HEK293 (cell line): ENCODE measurements around the gene SKIC8.

Experiments
- CTCF ChIA-PET: fragments of 350-600 bp; formaldehyde crosslinking; extraction: SDS; loops from one replicate; lab custom pipeline; 2021; ENCODE audit warnings: antibody characterized with exemption; lab: Yijun Ruan, JAX
- POLR2A ChIA-PET: fragments of 300-600 bp; formaldehyde crosslinking; extraction: SDS; loops from one replicate; lab custom pipeline; 2020; ENCODE audit warnings: antibody characterized with exemption, inconsistent platforms; lab: Yijun Ruan, JAX
- H3K27ac ChIP-seq: fragments of 200-500 bp; sonication (Bioruptor generic); 2 replicates; pipeline ENCODE4 v1.5.1; 2014; ENCODE audit warnings: low read depth, low read length, control low read depth, inconsistent platforms; ENCODE audit errors: extremely low read depth
- H3K36me3 ChIP-seq, 2 experiments: fragments of 200-500 bp in 1 of 2; sonication (Bioruptor generic) in 1 of 2; 1 replicate in 1 of 2; 2 replicates in 1 of 2; pipeline ENCODE4 v1.5.1; 2014 to 2017; ENCODE audit warnings: inconsistent platforms in 2 of 2, low read length in 2 of 2; ENCODE audit not compliant: control insufficient read depth in 2 of 2, insufficient read depth in 1 of 2
- H3K4me1 ChIP-seq: fragments of 200-500 bp; sonication (Bioruptor generic); 2 replicates; pipeline ENCODE4 v1.5.1; 2014; ENCODE audit warnings: mild to moderate bottlenecking, low read length, inconsistent platforms; ENCODE audit not compliant: control insufficient read depth, insufficient read depth
- H3K4me3 ChIP-seq: 2 replicates; pipeline ENCODE4 v1.5.1; 2011; ENCODE audit warnings: low read depth, mild to moderate bottlenecking, control low read depth, low read length, moderate library complexity
- H3K9me3 ChIP-seq: fragments of 200-500 bp; sonication (Bioruptor generic); 2 replicates; pipeline ENCODE4 v1.5.1; 2014; ENCODE audit warnings: low read depth, low read length, inconsistent platforms; ENCODE audit not compliant: control insufficient read depth, insufficient read depth
- BCL6B ChIP-seq: fragments of 450-650 bp; formaldehyde crosslinking; IDR thresholded peaks from 2 replicates; pipeline ENCODE4 v1.5.1; 2017; ENCODE audit warnings: missing biosample characterization, missing genetic modification characterization
- HOXA7 ChIP-seq: sonication (generic); formaldehyde crosslinking; IDR thresholded peaks from 2 replicates; pipeline ENCODE4 v1.8.1; 2022; ENCODE audit warnings: missing genetic modification reagents, borderline replicate concordance
- HOXC10 ChIP-seq: sonication (generic); formaldehyde crosslinking; IDR thresholded peaks from 2 replicates; pipeline ENCODE4 v1.8.1; 2023; ENCODE audit warnings: mild to moderate bottlenecking, missing genetic modification reagents
- KLF16 ChIP-seq: fragments of 450-650 bp; formaldehyde crosslinking; IDR thresholded peaks from 2 replicates; pipeline ENCODE4 v1.5.1; 2017; ENCODE audit warnings: missing biosample characterization, missing genetic modification characterization
- KLF9 ChIP-seq: fragments of 450-650 bp; formaldehyde crosslinking; IDR thresholded peaks from 2 replicates; pipeline ENCODE4 v1.5.1; 2016; ENCODE audit warnings: missing biosample characterization, missing genetic modification characterization, low read depth
- SP3 ChIP-seq: fragments of 450-650 bp; formaldehyde crosslinking; IDR thresholded peaks from 2 replicates; pipeline ENCODE4 v1.5.1; 2016; ENCODE audit warnings: missing biosample characterization, missing genetic modification characterization
- ZBTB1 ChIP-seq: fragments of 450-650 bp; formaldehyde crosslinking; IDR thresholded peaks from 2 replicates; pipeline ENCODE4 v1.5.1; 2016; ENCODE audit warnings: missing biosample characterization, missing genetic modification characterization
- ZBTB7A ChIP-seq: fragments of 450-650 bp; formaldehyde crosslinking; IDR thresholded peaks from 2 replicates; pipeline ENCODE4 v1.5.1; 2016; ENCODE audit warnings: low read depth, missing biosample characterization, missing genetic modification characterization
- ZNF155 ChIP-seq: fragments of 450-650 bp; formaldehyde crosslinking; IDR thresholded peaks from 2 replicates; pipeline ENCODE4 v1.5.1; 2016; ENCODE audit warnings: missing biosample characterization, missing genetic modification characterization
- ZNF2 ChIP-seq: fragments of 450-650 bp; formaldehyde crosslinking; IDR thresholded peaks from 2 replicates; pipeline ENCODE4 v1.5.1; 2016; ENCODE audit warnings: missing biosample characterization, missing genetic modification characterization
- ZNF211 ChIP-seq: fragments of 450-650 bp; formaldehyde crosslinking; IDR thresholded peaks from 2 replicates; pipeline ENCODE4 v1.5.1; 2016; ENCODE audit warnings: low read depth, missing biosample characterization, missing genetic modification characterization
- ZNF214 ChIP-seq: fragments of 450-650 bp; formaldehyde crosslinking; IDR thresholded peaks from 2 replicates; pipeline ENCODE4 v1.5.1; 2017; ENCODE audit warnings: missing biosample characterization, mild to moderate bottlenecking, missing genetic modification characterization, borderline replicate concordance
- ZNF266 ChIP-seq: fragments of 450-650 bp; formaldehyde crosslinking; IDR thresholded peaks from 2 replicates; pipeline ENCODE4 v1.5.1; 2016; ENCODE audit warnings: missing biosample characterization, missing genetic modification characterization, low read depth
- ZNF354C ChIP-seq: fragments of 450-650 bp; formaldehyde crosslinking; IDR thresholded peaks from 2 replicates; pipeline ENCODE4 v1.5.1; 2016; ENCODE audit warnings: missing biosample characterization, missing genetic modification characterization, low read depth, borderline replicate concordance
- ZNF48 ChIP-seq: fragments of 450-650 bp; formaldehyde crosslinking; IDR thresholded peaks from 2 replicates; pipeline ENCODE4 v1.5.1; 2016; ENCODE audit warnings: missing biosample characterization, missing genetic modification characterization
- ZNF548 ChIP-seq: fragments of 450-650 bp; formaldehyde crosslinking; IDR thresholded peaks from 2 replicates; pipeline ENCODE4 v1.5.1; 2016; ENCODE audit warnings: missing biosample characterization, missing genetic modification characterization
- ZNF561 ChIP-seq: fragments of 450-650 bp; IDR thresholded peaks from 2 replicates; pipeline ENCODE4 v1.5.1; 2018; ENCODE audit warnings: missing biosample characterization, missing genetic modification characterization, borderline replicate concordance
- ZNF580 ChIP-seq: fragments of 450-650 bp; formaldehyde crosslinking; IDR thresholded peaks from 2 replicates; pipeline ENCODE4 v1.5.1; 2016; ENCODE audit warnings: missing biosample characterization, missing genetic modification characterization
- ZNF623 ChIP-seq: fragments of 450-650 bp; formaldehyde crosslinking; IDR thresholded peaks from 2 replicates; pipeline ENCODE4 v1.5.1; 2016; ENCODE audit warnings: missing biosample characterization, missing genetic modification characterization
- ZNF629 ChIP-seq: fragments of 450-650 bp; formaldehyde crosslinking; IDR thresholded peaks from 2 replicates; pipeline ENCODE4 v1.5.1; 2017; ENCODE audit warnings: missing biosample characterization, missing genetic modification characterization
- ZNF830 ChIP-seq: fragments of 450-650 bp; IDR thresholded peaks from 2 replicates; pipeline ENCODE4 v1.5.0; 2018; ENCODE audit warnings: missing biosample characterization, missing genetic modification characterization, low read depth, mild to moderate bottlenecking, moderate library complexity
- TF ChIP-seq, protein P1 (sequence below): fragments of 450-650 bp; formaldehyde crosslinking; IDR thresholded peaks from 2 replicates; pipeline ENCODE4 v1.5.1; 2017; ENCODE audit warnings: missing biosample characterization, mild to moderate bottlenecking, missing genetic modification characterization, moderate library complexity
- TF ChIP-seq, protein P2 (sequence below): fragments of 450-650 bp; formaldehyde crosslinking; IDR thresholded peaks from 2 replicates; pipeline ENCODE4 v1.5.1; 2016; ENCODE audit warnings: missing biosample characterization, missing genetic modification characterization

Gene SKIC8

DNA sequence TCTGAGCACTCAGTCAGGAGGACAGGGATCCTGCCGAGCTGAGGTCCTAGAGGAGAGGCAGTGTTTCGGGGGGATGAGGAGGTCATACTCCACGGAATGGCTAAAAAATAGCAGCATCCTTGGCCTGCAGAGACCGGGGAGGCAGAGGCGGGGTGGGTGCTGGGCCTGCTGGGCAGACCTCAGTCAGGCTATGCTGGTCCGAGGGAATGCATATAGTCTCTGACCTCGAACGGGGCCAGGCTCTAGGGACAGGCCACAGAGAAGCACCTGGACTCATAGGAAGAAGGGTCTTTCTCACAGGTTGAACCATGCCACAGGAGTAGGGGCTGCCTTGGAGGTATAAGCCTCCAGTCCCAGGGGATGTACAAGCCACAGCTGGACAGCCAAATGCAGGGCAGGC, 14.0 kb upstream of the SKIC8 start:
- Histone ChIP-seq H3K36me3 (no peaks in the 10 kb centered on the region), H3K4me1 (no peaks in the 10 kb centered on the region), H3K27ac (no peak overlapping the region), H3K4me3 (no peak overlapping the region), H3K9me3 (no peaks in the 10 kb centered on the region)
- TF ChIP-seq ZBTB1 (tag by site-specific recombination) (no peak), ZNF580 (no peak), ZBTB7A (tag by site-specific recombination) (no peak), ZNF2 (tag by site-specific recombination) (no peak), ZNF830 (tag by site-specific recombination) (no peak), ZNF155 (tag by site-specific recombination) (no peak), ZNF623 (tag by site-specific recombination) (no peak), ZNF214 (tag by site-specific recombination) (no peak), ZNF211 (tag by site-specific recombination) (no peak), ZNF48 (no peak), ZNF354C (no peak)
- TF ChIP-seq, protein P1, sequence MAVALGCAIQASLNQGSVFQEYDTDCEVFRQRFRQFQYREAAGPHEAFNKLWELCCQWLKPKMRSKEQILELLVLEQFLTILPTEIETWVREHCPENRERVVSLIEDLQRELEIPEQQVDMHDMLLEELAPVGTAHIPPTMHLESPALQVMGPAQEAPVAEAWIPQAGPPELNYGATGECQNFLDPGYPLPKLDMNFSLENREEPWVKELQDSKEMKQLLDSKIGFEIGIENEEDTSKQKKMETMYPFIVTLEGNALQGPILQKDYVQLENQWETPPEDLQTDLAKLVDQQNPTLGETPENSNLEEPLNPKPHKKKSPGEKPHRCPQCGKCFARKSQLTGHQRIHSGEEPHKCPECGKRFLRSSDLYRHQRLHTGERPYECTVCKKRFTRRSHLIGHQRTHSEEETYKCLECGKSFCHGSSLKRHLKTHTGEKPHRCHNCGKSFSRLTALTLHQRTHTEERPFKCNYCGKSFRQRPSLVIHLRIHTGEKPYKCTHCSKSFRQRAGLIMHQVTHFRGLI (tag by site-specific recombination): no peak
- TF ChIP-seq, protein P2, sequence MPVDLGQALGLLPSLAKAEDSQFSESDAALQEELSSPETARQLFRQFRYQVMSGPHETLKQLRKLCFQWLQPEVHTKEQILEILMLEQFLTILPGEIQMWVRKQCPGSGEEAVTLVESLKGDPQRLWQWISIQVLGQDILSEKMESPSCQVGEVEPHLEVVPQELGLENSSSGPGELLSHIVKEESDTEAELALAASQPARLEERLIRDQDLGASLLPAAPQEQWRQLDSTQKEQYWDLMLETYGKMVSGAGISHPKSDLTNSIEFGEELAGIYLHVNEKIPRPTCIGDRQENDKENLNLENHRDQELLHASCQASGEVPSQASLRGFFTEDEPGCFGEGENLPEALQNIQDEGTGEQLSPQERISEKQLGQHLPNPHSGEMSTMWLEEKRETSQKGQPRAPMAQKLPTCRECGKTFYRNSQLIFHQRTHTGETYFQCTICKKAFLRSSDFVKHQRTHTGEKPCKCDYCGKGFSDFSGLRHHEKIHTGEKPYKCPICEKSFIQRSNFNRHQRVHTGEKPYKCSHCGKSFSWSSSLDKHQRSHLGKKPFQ (tag by site-specific recombination): no peak
- CTCF ChIA-PET: no interaction called here
- POLR2A ChIA-PET: no interaction called here

DNA sequence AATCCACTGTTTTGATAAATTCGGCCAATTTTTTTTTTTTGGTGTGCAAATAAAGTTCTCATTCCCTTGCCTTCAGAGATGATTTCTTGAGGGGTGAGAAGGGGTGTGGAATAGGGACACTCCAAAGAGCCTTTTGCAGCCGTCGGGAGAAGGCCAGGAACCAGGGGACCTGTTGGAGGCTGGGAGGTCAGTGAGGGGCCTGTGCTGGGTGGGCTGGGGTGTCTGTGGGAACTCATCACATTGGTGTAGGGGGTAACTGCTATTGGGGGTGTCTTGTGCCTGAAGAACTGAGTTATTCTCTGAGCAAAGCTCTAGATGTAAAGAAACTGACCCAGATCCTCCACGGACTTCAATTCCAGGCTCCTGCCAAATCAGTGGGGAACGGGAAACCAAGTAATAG, 13.5 kb upstream of the SKIC8 start:
- POLR2A ChIA-PET: interaction anchor here (2.7 kb wide), 1 partner anchor 14 kb away, joined by 14 read pairs; the partner anchor contains the start of gene SKIC8
- CTCF ChIA-PET: interaction anchor here (0.6 to 9.1 kb wide), 5 partner anchors 14 to 396 kb away, joined by 3 to 176 read pairs (median 3); partner anchors contain the start of gene SKIC8
- Histone ChIP-seq H3K4me1 (no peaks in the 10 kb centered on the region), H3K4me3 (no peak overlapping the region), H3K27ac (no peak overlapping the region), H3K9me3 (no peaks in the 10 kb centered on the region), H3K36me3 (no peaks in the 10 kb centered on the region)
- TF ChIP-seq HOXC10 (CRISPR knock-in tag) (no peak), BCL6B (no peak), ZNF548 (tag by site-specific recombination) (no peak), KLF9 (tag by site-specific recombination) (no peak), SP3 (tag by site-specific recombination) (no peak), ZNF629 (tag by site-specific recombination) (no peak), HOXA7 (no peak), ZNF561 (no peak), KLF16 (tag by site-specific recombination) (no peak), ZNF266 (tag by site-specific recombination) (no peak)
